ENCODE results near the gene KRT25.

- TF ChIP-seq CTCF (IDR thresholded peaks at IDR 0.05; ENCODE audit: low read depth, low read length): no peak
- TF ChIP-seq EZH2phosphoT487 (IDR thresholded peaks at IDR 0.05; ENCODE audit: low read depth): no peak
Measured at GRCh38 chr17:40799859-40800258, 44.7 kb upstream of the KRT25 start, which contains the start of gene KRT28.

All from OCI-LY3 (cell line).